ENCODE measurements around the gene UCP2.

Gene UCP2

GRCh38 chr11:73972620-73973449 is 9.8 kb downstream of the UCP2 start:
- DNase-seq (ENCODE audit: insufficient read length, low spot score) = no peak
- FAIRE-seq = no peak

- DNase-seq (ENCODE audit: insufficient read length, low spot score) (no peak), FAIRE-seq (no peak)
These were observed 10.5 kb downstream of the UCP2 start for GRCh38 chr11:73972187-73972586.

DNA sequence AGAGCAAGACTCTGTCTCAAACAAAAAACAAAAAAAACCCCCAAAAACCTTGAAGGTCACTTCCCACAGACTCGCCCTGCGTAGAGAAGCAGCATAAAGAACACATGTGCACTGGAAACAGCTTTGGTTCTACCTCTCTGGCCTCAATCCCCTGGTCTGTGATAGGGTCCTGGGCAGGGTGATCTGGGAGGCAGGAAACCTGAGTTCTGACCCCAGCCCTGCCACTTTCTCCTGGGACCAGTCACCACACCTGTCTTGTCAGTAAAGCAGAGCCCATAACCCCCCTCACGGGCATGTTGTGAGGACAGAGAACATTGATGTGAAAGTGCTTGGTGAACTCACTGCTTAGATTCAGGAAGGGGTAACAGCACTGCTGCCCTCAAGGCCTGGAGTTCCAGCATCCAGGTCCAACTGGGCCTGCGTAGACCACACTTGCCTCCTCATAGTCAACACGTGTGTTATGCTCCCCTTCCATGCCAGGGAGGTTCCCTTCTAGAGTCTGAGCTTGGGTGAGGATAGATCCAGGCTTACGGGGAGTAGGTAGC is 11.4 kb downstream of the UCP2 start:
- DNase-seq (ENCODE audit: insufficient read length, low spot score) = no peak
- no peak for FAIRE-seq

- no peak for DNase-seq (ENCODE audit: insufficient read length, low spot score)
- FAIRE-seq = no peak
These were observed 12.4 kb downstream of the UCP2 start for GRCh38 chr11:73969991-73970800.

- FAIRE-seq = no peak
- DNase-seq (ENCODE audit: insufficient read length, low spot score) = no peak
These were observed 13.6 kb downstream of the UCP2 start for GRCh38 chr11:73969091-73969490.

DNA sequence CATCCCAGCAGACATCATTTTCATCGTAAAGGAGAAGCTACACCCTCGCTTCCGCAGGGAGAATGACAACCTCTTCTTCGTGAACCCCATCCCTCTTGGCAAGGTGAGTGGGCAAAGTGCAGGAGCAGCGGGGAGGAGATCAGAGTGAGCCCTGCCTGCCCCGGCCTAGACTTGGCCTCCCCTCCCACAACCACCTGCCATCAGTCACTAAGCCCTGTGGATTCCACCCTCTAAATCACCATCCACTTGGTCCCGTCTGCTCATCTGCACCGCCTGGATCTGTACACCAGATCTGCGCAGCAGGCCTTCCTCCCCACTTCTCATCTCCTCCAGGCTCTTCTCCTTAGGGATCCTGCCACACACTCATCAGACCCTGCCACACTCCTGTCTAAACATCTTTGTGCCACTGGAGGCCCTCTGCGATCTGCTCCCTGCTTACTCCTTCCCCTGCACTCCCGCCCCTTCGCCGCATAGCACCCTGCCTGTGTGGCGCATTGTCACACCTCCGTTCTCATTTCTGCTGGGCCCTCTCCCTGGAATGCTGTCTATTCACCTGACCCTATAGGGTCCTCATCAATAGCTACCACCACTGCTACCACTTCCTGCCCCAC is 14.2 kb downstream of the UCP2 start:
- FAIRE-seq (no peak), DNase-seq (ENCODE audit: insufficient read length, low spot score) (no peak)

- DNase-seq (ENCODE audit: insufficient read length, low spot score) (no peak), FAIRE-seq (no peak)
These were observed 16.9 kb downstream of the UCP2 start for GRCh38 chr11:73965764-73966121.

DNA sequence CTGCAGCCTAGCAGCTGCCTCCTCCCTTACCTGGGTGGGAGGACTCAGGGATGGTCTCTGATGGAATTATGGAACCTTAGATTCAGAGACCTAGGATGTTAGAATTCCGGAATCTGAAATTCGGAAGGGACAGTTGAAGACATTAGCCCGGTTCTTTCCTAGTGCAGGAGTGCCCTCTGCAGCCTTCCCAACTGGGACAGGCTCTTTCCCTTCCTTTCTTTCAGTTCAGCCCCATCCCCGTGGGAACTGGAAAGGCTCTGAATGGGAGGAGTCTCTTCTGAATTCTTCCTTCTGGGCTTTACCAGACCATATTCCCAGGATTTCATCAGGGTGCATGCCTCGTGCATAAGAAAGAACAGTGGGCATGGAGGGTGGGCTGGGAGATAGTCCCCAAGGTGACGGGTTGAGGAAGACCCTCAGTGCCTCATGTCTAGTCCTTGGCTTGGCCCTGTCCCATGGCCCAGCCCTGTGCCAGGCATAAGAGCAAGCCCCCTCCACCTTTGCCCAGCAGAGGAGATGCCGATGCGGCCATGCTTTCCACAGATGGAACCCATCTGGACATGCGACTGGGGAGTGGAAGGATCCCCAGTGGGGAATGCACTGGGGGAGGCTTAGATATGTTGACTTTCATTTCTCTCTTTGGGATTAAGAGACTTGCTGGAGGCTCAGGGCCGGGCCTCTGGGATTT is 17.4 kb downstream of the UCP2 start:
- no peak for DNase-seq (ENCODE audit: insufficient read length, low spot score)
- FAIRE-seq = peak; percentile 33

DNA sequence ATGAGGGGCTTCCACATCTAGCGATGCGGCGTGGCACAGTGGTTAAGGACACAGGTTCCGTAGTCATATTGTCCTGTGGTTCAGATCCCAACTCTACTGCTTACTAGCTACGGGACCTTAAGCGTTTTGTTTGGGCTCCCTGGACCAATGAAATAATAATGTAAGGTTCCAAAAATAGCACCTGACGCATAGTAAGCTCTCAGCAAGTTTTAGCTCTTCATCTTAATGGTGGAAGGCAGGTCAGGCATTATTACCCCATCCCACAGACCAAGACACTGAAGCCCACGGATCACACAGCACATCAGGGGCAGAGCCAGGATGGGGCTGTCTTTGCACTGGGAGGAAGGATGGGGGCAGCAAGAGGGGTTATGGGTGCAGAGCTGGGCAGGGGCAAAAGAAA is 18.8 kb downstream of the UCP2 start:
- DNase-seq (ENCODE audit: insufficient read length, low spot score) (no peak), FAIRE-seq (no peak)

GRCh38 chr11:73962101-73962705 is 20.4 kb downstream of the UCP2 start:
- DNase-seq (ENCODE audit: insufficient read length, low spot score) (no peak), FAIRE-seq (no peak)

DNA sequence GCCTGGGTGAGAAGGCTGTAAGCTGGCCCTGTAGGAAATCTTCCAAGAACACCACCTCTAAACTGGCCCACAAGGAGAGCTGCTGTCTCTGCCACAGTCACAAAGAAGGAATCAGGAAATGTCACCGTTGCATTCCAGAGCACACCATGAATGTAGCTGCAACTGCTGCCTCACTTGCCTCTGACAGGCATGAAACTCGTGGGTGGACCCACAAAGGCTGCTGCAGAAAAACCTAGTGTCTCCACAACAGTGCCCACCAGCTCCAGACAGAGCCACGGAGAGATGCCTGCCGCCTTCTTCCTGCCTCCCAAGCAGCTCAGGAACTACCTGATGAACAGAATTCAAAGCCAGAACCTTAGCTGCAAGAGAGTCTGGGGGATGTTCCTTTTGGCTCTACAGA is 21.3 kb downstream of the UCP2 start:
- DNase-seq (ENCODE audit: insufficient read length, low spot score) = no peak
- FAIRE-seq = no peak

DNA sequence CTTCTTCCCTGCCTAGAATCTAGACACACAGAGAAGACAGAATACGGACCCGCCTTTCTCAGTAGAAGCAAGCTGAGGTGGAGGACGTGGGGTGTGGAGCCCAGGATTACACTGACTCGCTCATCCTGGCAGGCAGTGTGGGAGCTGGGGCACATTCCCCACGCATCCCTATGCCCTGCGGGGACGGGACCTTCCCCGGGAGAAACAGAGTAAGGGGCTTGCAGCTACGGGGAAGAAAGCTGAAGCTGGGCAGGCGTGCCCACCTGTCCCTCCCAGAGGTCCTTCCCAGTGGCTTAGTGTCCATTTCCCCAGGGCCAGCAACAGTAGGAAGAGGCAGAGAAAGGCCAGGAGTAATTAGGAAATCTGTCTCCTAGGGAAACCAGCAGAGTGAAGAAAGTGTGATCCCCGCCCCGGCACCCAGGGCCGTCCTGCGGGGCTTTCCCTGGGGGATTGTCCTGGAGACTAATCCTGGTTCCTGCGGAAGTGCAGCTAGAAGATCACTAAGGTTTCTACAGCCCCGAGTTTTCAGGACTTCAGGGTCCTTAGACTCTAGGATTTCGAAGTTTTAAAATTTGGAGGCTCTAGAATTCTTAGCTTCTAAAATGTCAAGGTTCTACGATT is 24.0 kb downstream of the UCP2 start:
- DNase-seq (ENCODE audit: insufficient read length, low spot score) (no peak), FAIRE-seq (no peak)

DNA sequence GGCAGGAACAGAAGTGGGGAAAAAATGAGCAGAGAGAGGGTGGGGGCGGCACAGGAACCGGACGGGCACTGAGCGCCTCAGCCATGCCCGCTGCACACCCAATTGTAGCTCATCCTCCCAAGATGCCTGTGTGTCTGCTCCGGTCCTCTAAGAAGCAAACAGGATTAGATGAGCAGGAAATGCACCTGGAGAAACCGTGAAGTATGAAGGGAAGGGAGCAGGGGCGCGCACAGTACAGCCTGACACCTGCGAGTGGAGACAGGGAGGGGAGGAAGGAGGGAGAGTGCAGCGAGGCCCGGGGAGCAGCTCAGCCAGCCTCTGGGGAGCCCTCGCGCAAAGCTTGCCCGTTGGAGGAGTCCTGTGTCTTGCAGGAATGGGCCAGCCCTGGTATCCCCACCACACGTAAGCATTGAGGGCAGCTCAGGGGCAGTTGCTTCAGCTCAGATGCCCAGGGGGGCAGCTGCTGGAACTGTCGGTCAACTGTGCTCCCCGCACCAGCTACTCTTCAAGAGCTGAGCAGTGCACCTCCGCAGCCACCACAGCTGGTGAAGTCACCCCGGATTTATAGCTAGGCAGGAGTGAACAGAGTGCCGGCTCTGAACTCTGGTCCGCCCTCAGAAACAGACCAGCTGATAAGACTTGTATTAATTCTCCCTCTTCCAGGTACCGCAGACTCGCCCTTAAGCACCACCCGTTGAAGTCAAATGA is 24.8 kb downstream of the UCP2 start:
- no peak for DNase-seq (ENCODE audit: insufficient read length, low spot score)
- FAIRE-seq = no peak

GRCh38 chr11:73956876-73957653 is 25.6 kb downstream of the UCP2 start:
- no peak for DNase-seq (ENCODE audit: insufficient read length, low spot score)
- FAIRE-seq = peak; percentile 83

- DNase-seq (ENCODE audit: insufficient read length, low spot score) = no peak
- no peak for FAIRE-seq
These were observed 30.8 kb downstream of the UCP2 start for GRCh38 chr11:73951797-73952196.

DNA sequence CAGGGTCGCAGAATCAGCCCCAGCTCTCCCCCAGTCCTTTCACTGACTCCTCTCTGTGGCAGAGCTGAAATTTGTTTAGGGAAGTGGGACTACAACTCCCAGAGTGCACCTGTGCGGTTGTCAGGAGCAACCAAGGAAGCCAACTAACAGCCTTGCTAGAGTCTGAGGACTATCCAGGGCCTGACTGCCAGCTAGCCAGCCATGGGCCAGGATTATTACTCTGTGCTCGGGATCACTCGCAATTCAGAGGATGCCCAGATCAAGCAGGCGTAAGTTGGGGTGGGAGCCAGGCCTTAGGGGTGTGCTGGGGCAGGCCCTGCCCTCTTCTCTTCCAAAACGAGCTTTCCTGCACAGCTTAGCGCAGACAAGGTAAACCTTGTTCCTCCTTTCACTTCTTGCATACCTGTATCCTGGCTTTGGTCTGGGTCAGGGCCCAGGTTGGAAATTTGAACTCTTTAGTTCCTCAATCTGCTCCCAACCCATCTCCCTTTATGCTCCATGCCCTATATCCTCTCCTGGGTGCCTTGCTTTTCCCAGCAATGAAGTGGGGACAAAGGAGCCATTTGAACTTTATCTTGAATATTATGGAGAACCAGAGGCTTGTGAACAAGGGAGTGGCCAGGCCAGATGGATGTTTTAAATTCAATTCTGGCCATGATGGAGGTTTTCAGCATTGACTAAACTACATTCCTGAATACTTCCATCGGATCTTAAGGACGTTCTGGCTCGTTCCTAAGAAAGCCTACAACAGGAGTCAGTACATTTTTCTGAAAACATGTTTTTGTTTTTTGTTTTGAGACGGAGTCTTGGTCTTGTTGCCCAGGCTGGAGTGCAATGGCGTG is 31.6 kb downstream of the UCP2 start, which contains the start of gene DNAJB13:
Gene DNAJB13 (plus strand): TSS at position 158 of the 842 bp plus-strand sequence. CDS start 44 bp downstream, at position 202.
- peak; percentile 92 for FAIRE-seq

DNA sequence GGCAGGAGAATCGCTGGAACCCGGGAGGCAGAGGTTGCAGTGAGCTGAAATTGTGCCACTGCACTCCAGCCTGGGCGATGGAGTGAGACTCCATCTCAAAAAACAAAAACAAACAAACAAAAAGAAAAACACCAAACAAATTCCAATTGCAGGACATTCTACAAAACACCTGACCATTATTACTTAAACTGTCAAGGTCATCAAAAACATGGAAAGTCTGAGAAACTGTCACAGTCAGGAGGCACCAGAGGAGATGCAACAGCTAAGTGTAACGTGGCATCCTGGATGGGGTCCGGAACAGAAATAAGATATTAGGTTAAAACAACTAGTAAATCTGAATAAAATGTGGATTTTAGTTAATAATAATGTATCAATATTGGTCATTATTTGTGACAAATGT is 32.7 kb downstream of the UCP2 start:
- FAIRE-seq (no peak), DNase-seq (ENCODE audit: insufficient read length, low spot score) (no peak)

More for the DNA sequence above, 31.6 kb downstream of the UCP2 start, which contains the start of gene DNAJB13:
- peak; percentile 85 for DNase-seq (ENCODE audit: insufficient read length, low spot score)
